Suprapubic skin (tissue), 3 donors: ENCODE data around the gene MAP3K10.

Experiments
- CTCF ChIP-seq, 2 donors: fragments of 200-600 bp in 1 of 2; fragments of 450-650 bp in 1 of 2; sonication (generic) in 1 of 2; IDR thresholded peaks; one replicate each; pipeline ENCODE4 v1.5.1; 2016 to 2019; ENCODE audit warnings: antibody characterized with exemption in 2 of 2, mild to moderate bottlenecking in 1 of 2, moderate library complexity in 1 of 2
- EP300 ChIP-seq: sonication (generic); formaldehyde crosslinking; IDR thresholded peaks from one replicate; pipeline ENCODE4 v1.6.1; 2017; ENCODE audit warnings: antibody characterized with exemption
- POLR2A ChIP-seq, 2 donors: fragments of 450-650 bp; IDR thresholded peaks; one replicate each; pipeline ENCODE4 v1.6.1; 2017; ENCODE audit warnings: antibody characterized with exemption in 2 of 2, mild to moderate bottlenecking in 2 of 2, moderate library complexity in 2 of 2

- TF ChIP-seq CTCF (IDR thresholded peaks at IDR 0.05) = no peak
- TF ChIP-seq POLR2A (IDR thresholded peaks at IDR 0.05) = peak in 1 of 2 donors; percentile 19
- TF ChIP-seq EP300 = no peak
Observed at GRCh38 chr19:40190891-40191835, at the start of gene MAP3K10.
